K562 (cell line): ENCODE data around the gene MYRIP. TPM values are rescaled to one million over a fixed set of nuclear protein-coding genes. Genes with fewer than 3 reads are reported as not detected.

Source experiments
- ATAC-seq: fragments of 200-7000 bp; cut with Tn5 transposase; 3 replicates; pipeline ENCODE4 v1.9.1; 2020; ENCODE audit warnings: moderate library complexity
- BruUV-seq: library from RNA; stranded (reverse); fragments of 400-500 nt; replicated peaks from 2 replicates; lab custom pipeline; 2021; lab: Mats Ljungman, UMichigan
- CTCF ChIA-PET: fragments of 300-600 bp; formaldehyde crosslinking; extraction: SDS; loops from one replicate; lab custom pipeline; 2021; ENCODE audit warnings: low intra/inter-chr PET ratio; lab: Yijun Ruan, JAX
- POLR2A ChIA-PET: fragments of 300-600, 350-650 bp; sonication (Branson Sonifier 250); formaldehyde crosslinking; extraction: SDS; loops from one replicate; lab custom pipeline; 2021; ENCODE audit warnings: antibody characterized with exemption, inconsistent platforms; lab: Yijun Ruan, JAX
- DNase-seq, 4 experiments: peaks; one replicate each; pipeline versions ENCODE4 v3.0.0 to v3.0.0-alpha.2; 2011 to 2018; ENCODE audit warnings: low spot score in 3 of 4, mixed read lengths in 3 of 4; ENCODE audit errors: extremely low read depth in 1 of 4
- FAIRE-seq: peaks from 2 replicates; lab custom pipeline; 2011; peaks lifted over from hg19 to GRCh38; lab: Jason Lieb, UNC
- H2AFZ ChIP-seq: 2 replicates; pipeline ENCODE4 v1.6.0; 2011; ENCODE audit warnings: low read depth, low read length, control low read depth, inconsistent platforms
- H3K27ac ChIP-seq: fragments of 200-600 bp; 3 replicates; pipeline ENCODE4 v1.8.0; 2011; ENCODE audit warnings: low read depth, mild to moderate bottlenecking, control low read depth, inconsistent platforms, low read length, moderate library complexity, mixed read lengths; ENCODE audit errors: extremely low read depth
- H3K27me3 ChIP-seq, 2 experiments: fragments of 300-600 bp in 1 of 2; 2 replicates in 1 of 2; 3 replicates in 1 of 2; pipeline versions ENCODE4 v1.6.0 to v1.8.0; 2011; ENCODE audit warnings: inconsistent platforms in 2 of 2, low read length in 2 of 2, mild to moderate bottlenecking in 1 of 2, mixed read lengths in 1 of 2, moderate library complexity in 1 of 2; ENCODE audit not compliant: control insufficient read depth in 2 of 2, insufficient read depth in 2 of 2
- H3K36me3 ChIP-seq: fragments of 300-600 bp; 3 replicates; pipeline ENCODE4 v1.8.0; 2011; ENCODE audit warnings: mild to moderate bottlenecking, low read length, inconsistent platforms; ENCODE audit not compliant: control insufficient read depth, insufficient read depth
- H3K4me1 ChIP-seq, 2 experiments: fragments of 200-600 bp in 1 of 2; replicated peaks in 1 of 2; 2 replicates in 1 of 2; 3 replicates in 1 of 2; pipeline versions ENCODE4 v1.5.1 to v1.8.0; 2011; ENCODE audit warnings: inconsistent platforms in 2 of 2, low read length in 2 of 2, mild to moderate bottlenecking in 1 of 2, mixed read lengths in 1 of 2, moderate library complexity in 1 of 2; ENCODE audit not compliant: control insufficient read depth in 2 of 2, insufficient read depth in 2 of 2
- H3K4me2 ChIP-seq: 2 replicates; pipeline ENCODE4 v1.6.1; 2011; ENCODE audit warnings: low read length, control low read depth, inconsistent platforms, mixed read lengths; ENCODE audit not compliant: insufficient read depth
- H3K4me3 ChIP-seq: fragments of 200-600 bp; sonication (generic), shearing (Covaris generic); 2 replicates; pipeline ENCODE4 v1.5.1; 2016; ENCODE audit warnings: control low read depth, inconsistent platforms
- H3K79me2 ChIP-seq: fragments of 200-600 bp; 3 replicates; pipeline ENCODE4 v1.8.0; 2011; ENCODE audit warnings: low read length, inconsistent platforms; ENCODE audit not compliant: control insufficient read depth, insufficient read depth
- H3K9ac ChIP-seq, 2 experiments: 2 replicates each; pipeline versions ENCODE4 v1.6.0 to v1.6.1; 2011; ENCODE audit warnings: low read depth in 2 of 2, low read length in 2 of 2, control low read depth in 1 of 2, inconsistent platforms in 1 of 2, mild to moderate bottlenecking in 1 of 2, mixed read lengths in 1 of 2; ENCODE audit not compliant: insufficient read depth in 1 of 2
- H3K9me1 ChIP-seq: one replicate; pipeline ENCODE4 v1.6.0; 2011; ENCODE audit warnings: inconsistent platforms, mild to moderate bottlenecking, low read length, moderate library complexity; ENCODE audit not compliant: control insufficient read depth, insufficient read depth
- H3K9me3 ChIP-seq: replicated peaks from 2 replicates; pipeline ENCODE4 v1.5.1; 2011; ENCODE audit warnings: low read depth, low read length, inconsistent platforms; ENCODE audit not compliant: control insufficient read depth, insufficient read depth
- H4K20me1 ChIP-seq: replicated peaks from 2 replicates; pipeline ENCODE4 v1.6.1; 2011; ENCODE audit warnings: low read length, inconsistent platforms, mixed read lengths; ENCODE audit not compliant: control insufficient read depth, insufficient read depth
- ATF4 ChIP-seq: fragments of 450-650 bp; formaldehyde crosslinking; IDR thresholded peaks from 2 replicates; pipeline ENCODE4 v1.4.0; 2022; ENCODE audit warnings: mild to moderate bottlenecking, moderate library complexity
- MYBL2 ChIP-seq, 2 experiments: fragments of 450-650 bp in 1 of 2; sonication (generic) in 1 of 2; formaldehyde crosslinking in 1 of 2; IDR thresholded peaks; 2 replicates each; pipeline versions ENCODE4 v1.6.1 to v1.8.1; 2017 to 2022; ENCODE audit warnings: borderline replicate concordance in 1 of 2, inconsistent platforms in 1 of 2, low read depth in 1 of 2, mild to moderate bottlenecking in 1 of 2, missing genetic modification reagents in 1 of 2, moderate library complexity in 1 of 2
- SMAD4 ChIP-seq: fragments of 250-450 bp; sonication (Bioruptor Pico); conservative IDR thresholded peaks from 2 replicates; pipeline ENCODE4 v1.8.0; 2021; ENCODE audit warnings: inconsistent platforms, mild to moderate bottlenecking, moderate library complexity
- SMC3 ChIP-seq: conservative IDR thresholded peaks from 2 replicates; pipeline ENCODE4 v1.6.1; 2011; ENCODE audit warnings: low read depth, low read length, improper control_type of control experiment; ENCODE audit not compliant: insufficient read depth
- WGBS: fragments of 100-300 bp; shearing (Covaris generic); methylation state at CpG from one replicate; pipeline ENCODE4 v1.1.6; 2016; ENCODE audit warnings: low coverage, mixed read lengths; ENCODE audit not compliant: insufficient coverage; ENCODE audit errors: missing lambda C conversion rate; 5-methylcytosine and 5-hydroxymethylcytosine counted together
- in situ Hi-C: fragments of 300-500 bp; cut with MboI; formaldehyde crosslinking; loops from 4 replicates; pipeline ENCODE4 v1.15.0; 2018; ENCODE audit warnings: inconsistent platforms, mixed read lengths
- intact Hi-C: fragments of 100-400 bp; cut with micrococcal nuclease; formaldehyde crosslinking; loops from 2 replicates; pipeline ENCODE4 v1.14.2; 2022
- polyA plus RNA-seq, 8 experiments: library from polyadenylated mRNA; depleted of rRNA in 4 of 8; stranded (reverse) in 5 of 8; unstranded in 3 of 8; fragments of >200 nt; fragmentation: Nextera tagmentation in 2 of 8; fragmentation: Illumina TruSeq in 1 of 8; extraction: Ambion mirVana in 2 of 8; extraction: Trizol in 1 of 8; gene quantifications; 2 replicates each; pipeline versions ENCODE4 v1.2.1 to v1.2.3, GENCODE V29; 2011 to 2014; ENCODE audit warnings: inconsistent platforms in 1 of 8, missing spikeins in 1 of 8
- total RNA-seq, 7 experiments: library from RNA; depleted of rRNA in 6 of 7; stranded (reverse); fragments of >200 nt in 6 of 7; fragmentation: Illumina TruSeq in 2 of 7; extraction: Trizol in 2 of 7; gene quantifications; 2 replicates each; pipeline versions ENCODE4 v1.2.1 to v1.2.3, GENCODE V29; 2011 to 2021; ENCODE audit warnings: low replicate concordance in 1 of 7

MYRIP gene
- total and polyA plus RNA-seq, 9 of the 15 experiments (the other 6 are each of a cell fraction or from before 2014, with no cell fraction given), result 0.03 to 0.12 TPM; not detected in 7

DNA sequence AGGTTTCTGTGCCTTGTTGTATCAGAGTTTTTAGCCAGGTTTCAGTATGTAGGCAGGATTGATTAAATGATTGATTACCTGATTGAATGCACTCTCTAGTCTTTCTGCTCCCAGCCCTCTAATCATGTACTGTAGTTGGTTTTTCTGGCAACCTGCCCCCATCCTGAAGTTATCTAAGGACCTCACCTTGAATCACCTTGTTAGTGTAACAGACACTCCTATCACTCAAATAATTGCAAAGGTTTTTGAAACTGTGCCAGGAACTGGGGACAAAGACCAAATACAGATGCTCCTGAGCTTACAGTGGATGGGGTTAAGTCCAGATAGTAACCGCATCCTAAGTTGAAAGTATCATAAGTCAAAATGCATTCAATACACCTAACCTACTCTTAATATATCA is 358.5 kb downstream of the MYRIP start:
- no peak overlapping the region for H3K4me3 ChIP-seq
- TF ChIP-seq SMAD4 (no peak), SMC3 (no peak), MYBL2 (IDR thresholded peaks at IDR 0.05; ENCODE audit: low read depth) (no peak), MYBL2 (CRISPR knock-in tag; IDR thresholded peaks at IDR 0.05; ENCODE audit: borderline replicate concordance) (no peak), ATF4 (CRISPR knock-in tag) (no peak)
- TF ChIP-seq, all 486 proteins: peak for 0
- intact Hi-C loops, result no loop called here
- BruUV-seq, result no TSS peak
- no peak overlapping the region for H3K4me2 ChIP-seq
- no peaks in the 10 kb centered on the region for H3K9me3 ChIP-seq
- FAIRE-seq (no peak), DNase-seq (no peak), ATAC-seq (no peak)
- 0% methylated on average over 1 of the region's 1 CpG for WGBS
- H2AFZ ChIP-seq, result no peak overlapping the region
- peaks cover 4 to 24% of the 10 kb centered on the region in 2 experiments; a peak in 3 of 5 replicates for H3K27me3 ChIP-seq
- no peaks in the 10 kb centered on the region for H3K4me1 ChIP-seq
- no peak overlapping the region for H3K27ac ChIP-seq
- CTCF ChIA-PET, result no interaction called here
- H3K36me3 ChIP-seq, result no peaks in the 10 kb centered on the region
- in situ Hi-C loops, result no loop called here
- no peak overlapping the region for H3K9ac ChIP-seq
- no peaks in the 10 kb centered on the region for H3K9me1 ChIP-seq
- no peaks in the 10 kb centered on the region for H3K79me2 ChIP-seq
- POLR2A ChIA-PET, result interaction anchor here (1.0 kb wide), 1 partner anchor 23 kb away, joined by 4 read pairs; no protein-coding TSS in a partner anchor
- no peaks in the 10 kb centered on the region for H4K20me1 ChIP-seq
